HG03095 (cell line): ENCODE results near the gene CFAP157.
"Not testable (repeated sequence)": the region's sequence is repeated elsewhere in the genome, so short reads cannot be mapped to it uniquely, and the experiment has no call there.

ENCODE experiments used
- ATAC-seq: cut with Tn5 transposase; IDR thresholded peaks from one replicate; pipeline ENCODE4 v1.9.1; 2021; ENCODE audit warnings: moderate library complexity; ENCODE audit not compliant: unreplicated experiment

Gene CFAP157

GRCh38 chr9:127734747-127735529, 28.1 kb downstream of the CFAP157 start, which contains the start of gene TOR2A:
Gene TOR2A, minus strand, starts transcription at chr9:127735294. Its CDS starts 24 bp downstream, at chr9:127735270.
- ATAC-seq = peak; percentile 78

- ATAC-seq = peak; percentile 1
Observed at GRCh38 chr9:127735530-127736185, 28.9 kb downstream of the CFAP157 start.

- ATAC-seq = no peak
Observed at GRCh38 chr9:127738666-127739065, 31.9 kb downstream of the CFAP157 start.

GRCh38 chr9:127739614-127740330, 33.0 kb downstream of the CFAP157 start:
- ATAC-seq = no peak

GRCh38 chr9:127741831-127742434, 35.1 kb downstream of the CFAP157 start:
- ATAC-seq = no peak

GRCh38 chr9:127742435-127743088, 35.8 kb downstream of the CFAP157 start:
- no peak for ATAC-seq

GRCh38 chr9:127744398-127745110, 37.8 kb downstream of the CFAP157 start:
- ATAC-seq = no peak

GRCh38 chr9:127746959-127747569, 40.3 kb downstream of the CFAP157 start:
- ATAC-seq = no peak

GRCh38 chr9:127749090-127749787, 42.5 kb downstream of the CFAP157 start:
- no peak for ATAC-seq

- ATAC-seq = no peak
Observed at GRCh38 chr9:127751269-127752054, 44.7 kb downstream of the CFAP157 start.

GRCh38 chr9:127753148-127753547, 46.4 kb downstream of the CFAP157 start:
- ATAC-seq = no peak

- ATAC-seq = no peak
Observed at GRCh38 chr9:127753622-127754021, 46.8 kb downstream of the CFAP157 start.

GRCh38 chr9:127754099-127755060, 47.6 kb downstream of the CFAP157 start:
- ATAC-seq = no peak

GRCh38 chr9:127755061-127756060, 48.6 kb downstream of the CFAP157 start:
- ATAC-seq = no peak

GRCh38 chr9:127756233-127756632, 49.4 kb downstream of the CFAP157 start:
- no peak for ATAC-seq

- ATAC-seq = not testable (repeated sequence)
Observed at GRCh38 chr9:127756776-127757175, 50.0 kb downstream of the CFAP157 start.
